Heart left ventricle (tissue), 16 donors: ENCODE data around the gene STYXL1. TPM values are rescaled to one million over a fixed set of nuclear protein-coding genes. Genes with fewer than 3 reads are reported as not detected.
A peak's percentile ranks its signal among the peaks of the same experiment; 100 is the strongest.

Source experiments
- ATAC-seq, 4 donors: fragments of 200-7000 bp; cut with Tn5 transposase; one replicate each; pipeline ENCODE4 v1.9.1; 2020 to 2022; ENCODE audit warnings: moderate library complexity in 4 of 4, mild to moderate bottlenecking in 3 of 4, moderate number of reproducible peaks in 1 of 4
- DNase-seq, 5 donors: peaks; one replicate each; pipeline ENCODE4 v3.0.0-alpha.2; 2020
- H3K27ac ChIP-seq, 12 donors: fragments of 200-600 bp; sonication (generic) in 4 of 12; one replicate each; pipeline versions ENCODE4 v1.5.0 to v1.8.0; 2016 to 2022; ENCODE audit warnings: mild to moderate bottlenecking in 2 of 12
- H3K27me3 ChIP-seq, 9 donors: fragments of 200-600 bp; sonication (generic) in 2 of 9; one replicate each; pipeline versions ENCODE4 v1.5.1 to v1.8.0; 2016 to 2022; ENCODE audit warnings: mild to moderate bottlenecking in 3 of 9
- H3K36me3 ChIP-seq, 9 donors: fragments of 200-600 bp; sonication (generic) in 2 of 9; one replicate each; pipeline versions ENCODE4 v1.5.0 to v1.8.0; 2018 to 2022; ENCODE audit warnings: mild to moderate bottlenecking in 2 of 9
- H3K4me1 ChIP-seq, 12 donors: fragments of 200-600 bp; sonication (generic) in 4 of 12; one replicate each; pipeline versions ENCODE4 v1.5.0 to v1.8.0; 2016 to 2022; ENCODE audit warnings: mild to moderate bottlenecking in 3 of 12
- H3K4me3 ChIP-seq, 12 donors: fragments of 200-600 bp; sonication (generic) in 4 of 12; one replicate each; pipeline versions ENCODE4 v1.5.0 to v1.8.0; 2017 to 2022; ENCODE audit warnings: mild to moderate bottlenecking in 9 of 12, moderate library complexity in 4 of 12
- H3K9me3 ChIP-seq, 12 donors: fragments of 200-600 bp; sonication (generic) in 4 of 12; one replicate each; pipeline versions ENCODE4 v1.5.0 to v1.8.0; 2016 to 2022; ENCODE audit warnings: mild to moderate bottlenecking in 1 of 12
- POLR2A ChIP-seq, 2 donors: fragments of 450-650 bp; IDR thresholded peaks; one replicate each; pipeline ENCODE4 v1.6.1; 2017; ENCODE audit warnings: antibody characterized with exemption in 2 of 2, mild to moderate bottlenecking in 2 of 2, moderate library complexity in 2 of 2
- WGBS, 4 donors: extraction: QIAGEN DNeasy Blood & Tissue Kit in 2 of 4; methylation state at CpG; one replicate each; pipeline versions ENCODE4 v1.1.5 to v1.1.7; 2013 to 2018; 5-methylcytosine and 5-hydroxymethylcytosine counted together
- intact Hi-C, 10 donors: fragments of 100-400 bp; cut with DNase I; formaldehyde crosslinking; loops; one replicate each; pipeline versions ENCODE4 v1.11.1 to v1.14.2; 2022
- polyA plus RNA-seq, 2 donors: library from polyadenylated mRNA; stranded (reverse); fragments of 200-250 nt; gene quantifications; one replicate each; pipeline ENCODE4 v1.2.3, GENCODE V29; 2013
- total RNA-seq, 9 donors: library from RNA; depleted of rRNA in 2 of 9; stranded (reverse); fragments of >200 nt in 2 of 9; fragmentation: NEBNext Ultra II Directional in 3 of 9; extraction: Animal tissue kit (Norgen Biotek cat#: 25700) in 3 of 9; gene quantifications; one replicate each; pipeline versions ENCODE4 v1.1.0 to v1.2.4, GENCODE V29; 2016 to 2023
- TF ChIP-seq, protein P1 (sequence below), 12 donors: fragments of 200-600 bp; sonication (generic) in 4 of 12; IDR thresholded peaks; one replicate each; pipeline versions ENCODE4 v1.5.0 to v1.8.0; 2018 to 2022; ENCODE audit warnings: antibody characterized with exemption in 12 of 12, mild to moderate bottlenecking in 5 of 12
- donor health status: ischemic (EF 13 %, LVEDD 7.1; RV severe dilation, severe dysfunction).
- donor health status: healthy with polysubstance abuse.
- donor health status: DM: no; HTN: yes; CAD: no.
- donor health status: DM: no; HTN: no; CAD: no.
- donor health status: ischemic (EF 25% LVEDD 6.9; RV normal size, moderate dysfunction).
- donor health status: ischemic (EF 25% LVEDD 5.7; RV mildly dilated, moderate dysfunction).
- donor health status: healthy.
- donor health status: DM: yes; HTN: yes; CAD: no.
- donor health status: ischemic (EF 35%, LVEDD 5.7; RV mildly dilated, moderate dysfunction).
- donor health status: nonischemic (EF 11% LVEDD 7.7; RV severe dilation, severe dysfunction).
- donor health status: DM: yes; HTN: yes; CAD: no.
- donor health status: PGD.
- donor health status: ischemic (EF 29% LVEDD 5.4; RV normal size, mild dysfunction).
- donor health status: nonischemic (EF 23%, LVEDD 6.1; RV moderate dilation, normal function).

The STYXL1 gene
- total and polyA plus RNA-seq, 11 donors, result 7.9 to 44.3 (median 19.1) TPM

DNA sequence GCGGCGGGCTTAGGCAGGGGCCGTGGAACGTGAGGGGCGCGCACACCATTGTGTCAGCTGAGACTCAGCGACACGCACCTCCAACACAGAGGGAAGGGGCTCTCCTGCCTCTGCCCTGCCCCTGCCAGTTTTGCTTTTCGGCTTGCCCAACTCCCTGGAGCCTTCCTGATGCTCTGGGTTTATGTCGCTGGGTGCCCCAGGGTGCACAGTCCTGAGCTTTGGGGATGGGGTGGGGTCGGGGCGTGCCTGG is 66.7 kb downstream of the STYXL1 start:
- Histone ChIP-seq H3K27ac (peak overlapping the region in 1 of 12 donors; percentile 57), H3K4me1 (peaks cover 0 to 53% (median 14%) of the 10 kb centered on the region in 12 donors), H3K9me3 (no peaks in the 10 kb centered on the region), H3K27me3 (no peaks in the 10 kb centered on the region), H3K36me3 (peaks cover 2 to 77% (median 67%) of the 10 kb centered on the region in 9 donors), H3K4me3 (no peak overlapping the region)
- TF ChIP-seq, protein P1, sequence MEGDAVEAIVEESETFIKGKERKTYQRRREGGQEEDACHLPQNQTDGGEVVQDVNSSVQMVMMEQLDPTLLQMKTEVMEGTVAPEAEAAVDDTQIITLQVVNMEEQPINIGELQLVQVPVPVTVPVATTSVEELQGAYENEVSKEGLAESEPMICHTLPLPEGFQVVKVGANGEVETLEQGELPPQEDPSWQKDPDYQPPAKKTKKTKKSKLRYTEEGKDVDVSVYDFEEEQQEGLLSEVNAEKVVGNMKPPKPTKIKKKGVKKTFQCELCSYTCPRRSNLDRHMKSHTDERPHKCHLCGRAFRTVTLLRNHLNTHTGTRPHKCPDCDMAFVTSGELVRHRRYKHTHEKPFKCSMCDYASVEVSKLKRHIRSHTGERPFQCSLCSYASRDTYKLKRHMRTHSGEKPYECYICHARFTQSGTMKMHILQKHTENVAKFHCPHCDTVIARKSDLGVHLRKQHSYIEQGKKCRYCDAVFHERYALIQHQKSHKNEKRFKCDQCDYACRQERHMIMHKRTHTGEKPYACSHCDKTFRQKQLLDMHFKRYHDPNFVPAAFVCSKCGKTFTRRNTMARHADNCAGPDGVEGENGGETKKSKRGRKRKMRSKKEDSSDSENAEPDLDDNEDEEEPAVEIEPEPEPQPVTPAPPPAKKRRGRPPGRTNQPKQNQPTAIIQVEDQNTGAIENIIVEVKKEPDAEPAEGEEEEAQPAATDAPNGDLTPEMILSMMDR (IDR thresholded peaks at IDR 0.05), result no peak
- TF ChIP-seq POLR2A (IDR thresholded peaks at IDR 0.05), result no peak
- ATAC-seq (no peak), DNase-seq (no peak)
- WGBS, 4 donors, result 82 to 99% (median 89%) methylated on average over 9 to 12 of the region's 12 CpGs
- intact Hi-C loops, result loop anchor here in 1 of 10 donors (10.0 kb wide), 1 partner anchor 66 kb away; the partner anchor contains the start of gene POR

DNA sequence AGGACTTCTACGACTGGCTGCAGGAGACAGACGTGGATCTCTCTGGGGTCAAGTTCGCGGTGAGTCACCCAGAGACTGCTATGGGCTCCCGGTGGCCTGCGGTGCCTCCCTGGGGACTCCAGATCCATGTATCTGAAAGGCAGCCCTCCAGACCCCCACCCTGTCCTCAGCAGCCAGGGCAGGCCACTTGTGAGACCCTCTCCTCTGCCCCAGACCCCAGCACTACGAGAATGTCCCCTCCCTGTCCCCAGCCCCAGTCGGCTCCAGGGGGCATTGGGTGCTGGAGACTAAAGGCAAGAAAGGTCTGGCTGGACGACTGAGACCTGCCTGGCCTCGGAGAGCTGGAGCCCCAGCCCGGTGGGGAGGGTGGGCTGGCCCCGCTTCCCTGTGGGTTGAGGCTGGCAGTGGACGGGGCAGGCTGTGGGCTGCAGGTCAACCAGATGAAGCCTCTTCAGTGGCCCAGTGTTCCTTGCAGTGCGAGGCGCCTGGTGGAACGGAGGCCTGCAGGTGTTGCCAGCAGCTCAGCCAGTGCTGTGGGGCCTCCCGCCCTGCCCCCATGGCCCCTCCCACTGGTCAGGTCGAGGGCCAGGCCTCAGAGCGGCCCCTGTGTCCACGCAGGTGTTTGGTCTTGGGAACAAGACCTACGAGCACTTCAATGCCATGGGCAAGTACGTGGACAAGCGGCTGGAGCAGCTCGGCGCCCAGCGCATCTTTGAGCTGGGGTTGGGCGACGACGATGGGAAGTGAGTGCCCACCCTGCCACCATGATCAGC is 67.2 kb downstream of the STYXL1 start:
- Histone ChIP-seq H3K27me3 (no peaks in the 10 kb centered on the region), H3K36me3 (peaks cover 2 to 76% (median 62%) of the 10 kb centered on the region in 9 donors), H3K4me3 (no peak overlapping the region), H3K27ac (peak overlapping the region in 3 of 12 donors; percentile 31 to 57 (median 47)), H3K9me3 (no peaks in the 10 kb centered on the region), H3K4me1 (peaks cover 0 to 53% (median 14%) of the 10 kb centered on the region in 12 donors)
- ATAC-seq (peak in 1 of 4 donors; percentile 0), DNase-seq (peak in 1 of 5 donors; percentile 22)
- TF ChIP-seq, protein P1 (IDR thresholded peaks at IDR 0.05), result no peak
- TF ChIP-seq POLR2A (IDR thresholded peaks at IDR 0.05), result no peak
- intact Hi-C loops, result loop anchor here in 1 of 10 donors (10.0 kb wide), 1 partner anchor 66 kb away; the partner anchor contains the start of gene POR
- WGBS, 4 donors, result 87 to 90% (median 88%) methylated on average over 22 to 29 of the region's 29 CpGs

DNA sequence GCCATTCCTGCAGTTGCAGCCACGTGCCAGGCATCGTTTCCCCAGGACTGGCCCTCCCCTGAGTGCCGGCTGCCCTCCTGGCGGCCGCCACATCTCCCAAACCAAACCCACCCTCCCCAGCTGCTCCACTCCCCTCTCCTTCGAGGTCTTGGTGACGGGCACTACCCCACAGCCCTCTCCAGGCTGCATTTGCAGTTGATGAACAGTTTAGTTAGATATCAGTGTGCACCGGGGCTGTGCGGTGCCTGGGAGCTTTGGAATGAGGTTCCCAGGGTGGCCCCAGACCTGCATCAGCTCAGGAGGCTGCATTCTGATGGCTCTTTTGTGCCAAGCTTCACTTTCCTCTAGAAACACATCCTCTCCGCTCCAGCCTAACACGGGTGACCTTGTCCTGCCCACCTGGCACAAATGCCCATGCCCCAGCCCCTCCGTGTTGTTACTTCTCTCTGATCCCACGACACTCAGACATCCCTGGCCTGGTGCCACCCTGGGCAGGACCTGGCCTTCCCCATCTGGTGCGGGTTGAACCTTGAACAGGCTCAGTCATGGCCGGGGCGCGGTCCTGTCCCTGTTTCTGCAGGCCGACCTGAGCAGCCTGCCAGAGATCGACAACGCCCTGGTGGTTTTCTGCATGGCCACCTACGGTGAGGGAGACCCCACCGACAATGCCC is 67.9 kb downstream of the STYXL1 start:
- DNase-seq (peak in 2 of 5 donors; percentile 50 to 72), ATAC-seq (peak in 2 of 4 donors; percentile 4 to 13)
- no peaks in the 10 kb centered on the region for H3K9me3 ChIP-seq
- H3K36me3 ChIP-seq, result peaks cover 0 to 69% (median 55%) of the 10 kb centered on the region in 9 donors
- peak overlapping the region in 7 of 12 donors; percentile 6 to 57 (median 14) for H3K27ac ChIP-seq
- no peaks in the 10 kb centered on the region for H3K27me3 ChIP-seq
- no peak overlapping the region for H3K4me3 ChIP-seq
- WGBS, 4 donors, result 80 to 85% (median 84%) methylated on average over 18 to 22 of the region's 22 CpGs
- H3K4me1 ChIP-seq, result peaks cover 0 to 45% (median 14%) of the 10 kb centered on the region in 12 donors
- intact Hi-C loops, result loop anchor here in 1 of 10 donors (10.0 kb wide), 1 partner anchor 65 kb away; the partner anchor contains the start of gene POR
- TF ChIP-seq POLR2A (IDR thresholded peaks at IDR 0.05), result no peak
- TF ChIP-seq, protein P1 (IDR thresholded peaks at IDR 0.05), result no peak

DNA sequence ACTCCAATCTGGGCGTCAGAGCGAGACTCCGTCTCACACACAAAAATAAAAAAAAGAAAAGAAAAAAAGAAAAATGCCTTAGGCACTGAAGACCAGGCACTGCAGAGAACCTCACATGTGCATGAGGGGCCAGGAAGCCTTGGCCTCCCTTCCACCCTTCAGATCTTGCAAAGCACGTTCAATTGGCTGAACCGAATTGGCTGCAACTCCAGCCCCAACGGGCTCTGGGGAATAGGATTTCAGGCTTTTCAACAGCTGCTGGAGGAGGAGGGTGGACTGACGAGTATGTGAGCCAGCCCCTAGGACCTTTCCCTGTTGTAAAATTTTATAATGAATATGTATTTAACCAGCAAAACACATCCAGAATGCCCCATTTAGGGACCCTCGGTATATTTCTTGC is 70.1 kb downstream of the STYXL1 start:
- Histone ChIP-seq H3K4me3 (no peak overlapping the region), H3K36me3 (peaks cover 0 to 68% (median 47%) of the 10 kb centered on the region in 9 donors), H3K27ac (peak overlapping the region in 4 of 12 donors; percentile 12 to 57 (median 26)), H3K4me1 (peaks cover 0 to 46% (median 17%) of the 10 kb centered on the region in 12 donors), H3K9me3 (no peaks in the 10 kb centered on the region), H3K27me3 (no peaks in the 10 kb centered on the region)
- intact Hi-C loops, result no loop called here
- TF ChIP-seq POLR2A (IDR thresholded peaks at IDR 0.05), result no peak
- TF ChIP-seq, protein P1 (IDR thresholded peaks at IDR 0.05), result no peak
- 58 to 64% (median 62%) methylated on average over 8 of the region's 8 CpGs for WGBS, 4 donors
- peak; percentile 64 to 79 (median 76) for DNase-seq
- peak; percentile 4 to 48 (median 30) for ATAC-seq
